HG03175 (cell line): Measurements from ENCODE around the gene CCDC184.
"Not testable (repeated sequence)": the region's sequence is repeated elsewhere in the genome, so short reads cannot be mapped to it uniquely, and the experiment has no call there.

Source experiments
- ATAC-seq: cut with Tn5 transposase; IDR thresholded peaks from one replicate; pipeline ENCODE4 v1.9.1; 2021; ENCODE audit warnings: mild to moderate bottlenecking, moderate library complexity; ENCODE audit not compliant: unreplicated experiment

The CCDC184 gene

GRCh38 chr12:48201516-48201915 lies 18.1 kb downstream of the CCDC184 start:
- ATAC-seq: no peak

- ATAC-seq: no peak
Measured at GRCh38 chr12:48202766-48203165, 19.3 kb downstream of the CCDC184 start.

- no peak for ATAC-seq
Measured at GRCh38 chr12:48203192-48203591, 19.7 kb downstream of the CCDC184 start, which contains the start of gene OR10AD1. OR10AD1 (minus strand) TSS chr12:48203292; CDS start chr12:48203292, 0 bp downstream.

GRCh38 chr12:48209495-48209894 lies 26.1 kb downstream of the CCDC184 start:
- ATAC-seq: not testable (repeated sequence)

GRCh38 chr12:48216785-48217184 lies 33.3 kb downstream of the CCDC184 start:
- ATAC-seq: no peak

GRCh38 chr12:48219631-48220030 lies 36.2 kb downstream of the CCDC184 start:
- ATAC-seq: no peak

- no peak for ATAC-seq
Measured at GRCh38 chr12:48220701-48221100, 37.3 kb downstream of the CCDC184 start.

- no peak for ATAC-seq
Measured at GRCh38 chr12:48221645-48222044, 38.2 kb downstream of the CCDC184 start.

GRCh38 chr12:48224533-48224932 lies 41.1 kb downstream of the CCDC184 start:
- ATAC-seq: not testable (repeated sequence)

- not testable (repeated sequence) for ATAC-seq
Measured at GRCh38 chr12:48231169-48231958, 47.9 kb downstream of the CCDC184 start.
